ENCODE measurements around the gene TMEM89. TPM values are rescaled to one million over a fixed set of nuclear protein-coding genes. Genes with fewer than 3 reads are reported as not detected.

The TMEM89 gene
- total RNA-seq, 2 experiments from 2014 or later = 0.39 TPM; not detected in 1

DNA sequence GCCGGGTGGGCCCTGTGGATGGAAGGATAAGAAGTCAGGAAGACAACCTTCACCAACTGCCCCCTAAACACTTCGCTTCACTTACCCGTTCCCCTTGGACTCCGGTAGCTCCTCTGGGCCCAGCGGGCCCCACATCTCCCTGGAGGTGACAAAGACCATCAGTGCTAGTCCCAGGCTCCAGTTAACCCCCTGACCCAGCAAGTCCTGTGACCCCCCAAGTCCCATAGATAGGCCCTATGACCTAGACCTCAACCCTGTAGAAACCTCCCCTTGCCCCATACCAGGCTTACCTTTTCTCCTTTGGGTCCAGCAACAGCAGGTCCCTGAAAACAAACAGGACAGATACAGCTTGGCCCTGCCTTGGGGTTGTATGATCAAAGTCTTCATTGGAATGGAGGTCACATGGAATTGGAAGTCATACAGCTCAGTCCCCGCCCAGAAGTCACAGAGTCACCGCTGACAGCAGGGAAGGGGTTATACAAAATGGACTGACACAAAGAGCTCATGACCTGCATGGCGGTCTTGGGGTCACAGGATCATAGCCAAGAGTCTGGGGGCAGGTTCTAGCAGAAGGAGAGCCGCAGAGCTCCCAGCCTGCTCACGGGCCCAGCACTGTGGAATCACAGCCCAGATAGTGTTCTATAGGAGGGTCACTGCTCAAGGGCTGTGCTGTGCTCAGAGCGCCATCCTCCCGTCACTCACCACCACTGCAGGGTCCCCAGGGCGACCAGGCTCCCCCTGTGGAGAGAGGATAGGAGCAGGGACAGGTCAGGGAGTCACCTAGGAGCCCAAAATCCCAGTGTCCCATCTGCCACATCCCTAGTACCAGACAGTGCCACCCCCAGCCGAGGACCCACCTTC, 39.7 kb downstream of the TMEM89 start:
- POLR2A ChIA-PET = no interaction called here
- no peaks in the 10 kb centered on the region for H3K9me3 Mint-ChIP-seq (ENCODE audit: insufficient read depth)
- no peak overlapping the region for H3K4me3 Mint-ChIP-seq
- DNase-seq (no peak), ATAC-seq (no peak)
- no peak overlapping the region for H3K27ac Mint-ChIP-seq
- no peaks in the 10 kb centered on the region for H3K36me3 Mint-ChIP-seq (ENCODE audit: low read depth)
- H3K4me1 Mint-ChIP-seq (ENCODE audit: low read depth) = no peaks in the 10 kb centered on the region
- H3K27me3 Mint-ChIP-seq (ENCODE audit: low read depth) = no peaks in the 10 kb centered on the region
- CTCF ChIA-PET = no interaction called here

- Mint-ChIP-seq H3K4me3 (no peak overlapping the region), H3K9me3 (ENCODE audit: insufficient read depth) (no peaks in the 10 kb centered on the region), H3K4me1 (ENCODE audit: low read depth) (no peaks in the 10 kb centered on the region), H3K27me3 (ENCODE audit: low read depth) (no peaks in the 10 kb centered on the region), H3K27ac (no peak overlapping the region), H3K36me3 (ENCODE audit: low read depth) (no peaks in the 10 kb centered on the region)
- ATAC-seq (no peak), DNase-seq (no peak)
- CTCF ChIA-PET = no interaction called here
- POLR2A ChIA-PET = no interaction called here
Observed at GRCh38 chr3:48576647-48577046, 44.9 kb downstream of the TMEM89 start.

- Mint-ChIP-seq H3K36me3 (ENCODE audit: low read depth) (no peaks in the 10 kb centered on the region), H3K27ac (no peak overlapping the region), H3K4me3 (no peak overlapping the region), H3K4me1 (ENCODE audit: low read depth) (no peaks in the 10 kb centered on the region), H3K9me3 (ENCODE audit: insufficient read depth) (no peaks in the 10 kb centered on the region), H3K27me3 (ENCODE audit: low read depth) (no peaks in the 10 kb centered on the region)
- POLR2A ChIA-PET = interaction anchor here (0.5 kb wide), 1 partner anchor 424 kb away, joined by 3 read pairs; no protein-coding TSS in a partner anchor
- CTCF ChIA-PET = no interaction called here
- DNase-seq = no peak
- no peak for ATAC-seq
Observed at GRCh38 chr3:48575366-48575765, 46.2 kb downstream of the TMEM89 start.

DNA sequence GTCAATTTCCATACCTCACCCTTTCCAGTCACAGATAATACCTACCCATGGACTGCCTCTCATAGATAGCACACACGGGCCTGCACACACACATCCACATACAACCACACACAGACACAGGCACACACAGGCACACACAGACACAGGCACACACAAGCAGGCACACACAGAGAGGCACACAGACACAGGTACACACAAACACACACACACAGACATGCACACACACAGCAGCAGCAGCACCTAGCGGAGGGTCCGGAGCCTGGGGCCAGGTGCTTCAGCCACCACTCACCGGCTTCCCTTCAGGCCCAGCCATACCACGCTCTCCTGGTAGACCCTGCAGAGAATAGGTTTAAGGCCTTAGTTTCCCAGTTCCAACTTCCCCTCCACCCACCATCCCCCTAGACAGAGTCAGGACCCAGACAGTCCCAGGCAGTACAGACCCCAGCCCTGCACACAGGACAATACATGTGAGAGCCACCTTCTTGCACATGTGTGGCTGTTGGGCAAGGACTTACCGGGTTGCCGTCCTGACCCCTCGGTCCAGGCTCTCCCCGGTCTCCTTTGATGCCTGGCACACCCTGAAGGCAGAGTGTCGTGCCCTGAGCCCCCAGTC, 47.5 kb downstream of the TMEM89 start:
- no peaks in the 10 kb centered on the region for H3K36me3 Mint-ChIP-seq (ENCODE audit: low read depth)
- no peak for ATAC-seq
- H3K9me3 Mint-ChIP-seq (ENCODE audit: insufficient read depth) = no peaks in the 10 kb centered on the region
- H3K27ac Mint-ChIP-seq = no peak overlapping the region
- CTCF ChIA-PET = no interaction called here
- no peaks in the 10 kb centered on the region for H3K27me3 Mint-ChIP-seq (ENCODE audit: low read depth)
- POLR2A ChIA-PET = no interaction called here
- no peaks in the 10 kb centered on the region for H3K4me1 Mint-ChIP-seq (ENCODE audit: low read depth)
- no peak overlapping the region for H3K4me3 Mint-ChIP-seq
- no peak for DNase-seq

DNA sequence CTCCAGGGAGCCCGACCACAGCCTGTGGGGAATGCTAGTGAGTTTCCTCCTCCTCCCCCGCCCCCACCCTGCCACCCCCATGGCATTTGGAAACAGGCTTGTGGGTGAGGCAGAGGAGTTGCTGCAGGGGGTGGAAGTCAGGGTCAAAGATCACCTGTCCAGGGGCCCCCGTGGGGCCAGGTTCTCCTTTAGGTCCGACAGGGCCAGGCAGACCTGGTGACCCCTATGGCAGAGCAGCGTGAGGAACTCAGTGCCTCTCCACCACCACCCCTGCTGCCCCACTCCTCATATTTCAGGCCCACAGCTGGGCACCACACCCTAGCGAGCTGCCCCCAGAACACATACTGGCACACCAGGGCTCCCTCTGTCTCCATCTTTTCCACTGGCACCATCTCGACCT, 49.1 kb downstream of the TMEM89 start:
- POLR2A ChIA-PET = no interaction called here
- CTCF ChIA-PET = interaction anchor here (1.6 kb wide), 1 partner anchor 15 kb away, joined by 7 read pairs; no protein-coding TSS in a partner anchor
- ATAC-seq = no peak
- Mint-ChIP-seq H3K4me3 (no peak overlapping the region), H3K27ac (no peak overlapping the region), H3K27me3 (ENCODE audit: low read depth) (no peaks in the 10 kb centered on the region), H3K9me3 (ENCODE audit: insufficient read depth) (no peaks in the 10 kb centered on the region), H3K4me1 (ENCODE audit: low read depth) (no peaks in the 10 kb centered on the region), H3K36me3 (ENCODE audit: low read depth) (no peaks in the 10 kb centered on the region)
- no peak for DNase-seq

- POLR2A ChIA-PET = no interaction called here
- no peak for DNase-seq
- H3K36me3 Mint-ChIP-seq (ENCODE audit: low read depth) = no peaks in the 10 kb centered on the region
- no peak overlapping the region for H3K4me3 Mint-ChIP-seq
- no peaks in the 10 kb centered on the region for H3K27me3 Mint-ChIP-seq (ENCODE audit: low read depth)
- H3K27ac Mint-ChIP-seq = no peak overlapping the region
- CTCF ChIA-PET = interaction anchor here (1.6 kb wide), 1 partner anchor 14 kb away, joined by 7 read pairs; no protein-coding TSS in a partner anchor
- ATAC-seq = no peak
- no peaks in the 10 kb centered on the region for H3K9me3 Mint-ChIP-seq (ENCODE audit: insufficient read depth)
- peaks cover 2% of the 10 kb centered on the region for H3K4me1 Mint-ChIP-seq (ENCODE audit: low read depth)
Observed at GRCh38 chr3:48571938-48572337, 49.6 kb downstream of the TMEM89 start.

Small RNA genes within 50 kb of the gene (microRNA-seq; reads per million reads assigned to microRNA genes)
- gene MIR4793 (not detected), gene MIR711 (not detected)

Other genes starting within 250 kb of the TMEM89 start
- gene FBXW12, start 249.6 kb downstream of the TMEM89 start, total RNA-seq = not detected
- gene PLXNB1, start 191.7 kb downstream of the TMEM89 start, total RNA-seq = 1 to 10 TPM in 1 of 2 experiments, under 1 TPM in 1; 0.76 to 1.7 TPM
- gene CCDC51, start 181.7 kb downstream of the TMEM89 start, total RNA-seq = 10 to 100 TPM; 16.3 to 16.5 TPM
- gene TMA7, start 181.5 kb downstream of the TMEM89 start, total RNA-seq = 100 to 1,000 TPM; 339 to 364 TPM
- 10 to 100 TPM; 18.8 to 20.3 TPM for gene ATRIP, start 175.0 kb downstream of the TMEM89 start, total RNA-seq
- gene SHISA5, start 117.6 kb downstream of the TMEM89 start, total RNA-seq = 100 to 1,000 TPM; 195 to 201 TPM
- gene PFKFB4, start 65.0 kb downstream of the TMEM89 start, total RNA-seq = 10 to 100 TPM; 42.8 to 49.1 TPM
- not detected for gene UCN2, start 58.0 kb downstream of the TMEM89 start, total RNA-seq
- gene COL7A1, start 26.4 kb downstream of the TMEM89 start, total RNA-seq = 1 to 10 TPM; 1.2 to 1.6 TPM
- 100 to 1,000 TPM; 196 to 202 TPM for gene UQCRC1, start 12.1 kb downstream of the TMEM89 start, total RNA-seq
- 10 to 100 TPM; 58.0 to 61.5 TPM for gene SLC26A6, start 13.7 kb upstream of the TMEM89 start, total RNA-seq
- 10 to 100 TPM; 19.5 to 20.2 TPM for gene CELSR3, start 41.1 kb upstream of the TMEM89 start, total RNA-seq
- gene NCKIPSD, start 64.1 kb upstream of the TMEM89 start, total RNA-seq = 10 to 100 TPM; 56.5 to 57.1 TPM
- gene IP6K2, start 95.5 kb upstream of the TMEM89 start, total RNA-seq = 10 to 100 TPM; 49.6 to 50.4 TPM
- gene PRKAR2A, start 226.1 kb upstream of the TMEM89 start, total RNA-seq = 10 to 100 TPM; 35.9 to 40.2 TPM

All from activated CD8-positive, alpha-beta T cell treated with anti-CD3 and anti-CD28 coated beads, Interleukin-2, amount 10 ng/mL, durations not matched to agents 7 days and 5 days (primary cell).